Measurements from ENCODE around the gene STAG2. TPM values are rescaled to one million over a fixed set of nuclear protein-coding genes. Genes with fewer than 3 reads are reported as not detected.

Gene STAG2
- total RNA-seq, 4 donors from 2014 or later = 75.5 to 91.6 (median 84.4) TPM

- TF ChIP-seq CTCF (IDR thresholded peaks at IDR 0.05; ENCODE audit: low read depth) = no peak
Observed at GRCh38 chrX:124033821-124034220, 72.3 kb downstream of the STAG2 start.

GRCh38 chrX:124035657-124036056 is 74.2 kb downstream of the STAG2 start:
- no peak for TF ChIP-seq CTCF (IDR thresholded peaks at IDR 0.05; ENCODE audit: low read depth)

- no peak for TF ChIP-seq CTCF (IDR thresholded peaks at IDR 0.05; ENCODE audit: low read depth)
Observed at GRCh38 chrX:124042042-124042441, 80.5 kb downstream of the STAG2 start.

- no peak for TF ChIP-seq CTCF (IDR thresholded peaks at IDR 0.05; ENCODE audit: low read depth)
Observed at GRCh38 chrX:124045109-124045508, 83.6 kb downstream of the STAG2 start.

GRCh38 chrX:124085063-124085462 is 123.6 kb downstream of the STAG2 start:
- TF ChIP-seq CTCF (IDR thresholded peaks at IDR 0.05; ENCODE audit: low read depth) = no peak

GRCh38 chrX:124086411-124086810 is 124.9 kb downstream of the STAG2 start:
- no peak for TF ChIP-seq CTCF (IDR thresholded peaks at IDR 0.05; ENCODE audit: low read depth)

- TF ChIP-seq CTCF (IDR thresholded peaks at IDR 0.05; ENCODE audit: low read depth) = no peak
Observed at GRCh38 chrX:124087000-124087746, 125.7 kb downstream of the STAG2 start.

Measured in subcutaneous adipose tissue (tissue), 4 donors.